HG03521 (cell line): ENCODE results near the gene HACD3.

Experiments
- ATAC-seq: cut with Tn5 transposase; IDR thresholded peaks from one replicate; pipeline ENCODE4 v1.9.1; 2021; ENCODE audit warnings: mild to moderate bottlenecking, moderate library complexity; ENCODE audit not compliant: unreplicated experiment

The HACD3 gene

DNA sequence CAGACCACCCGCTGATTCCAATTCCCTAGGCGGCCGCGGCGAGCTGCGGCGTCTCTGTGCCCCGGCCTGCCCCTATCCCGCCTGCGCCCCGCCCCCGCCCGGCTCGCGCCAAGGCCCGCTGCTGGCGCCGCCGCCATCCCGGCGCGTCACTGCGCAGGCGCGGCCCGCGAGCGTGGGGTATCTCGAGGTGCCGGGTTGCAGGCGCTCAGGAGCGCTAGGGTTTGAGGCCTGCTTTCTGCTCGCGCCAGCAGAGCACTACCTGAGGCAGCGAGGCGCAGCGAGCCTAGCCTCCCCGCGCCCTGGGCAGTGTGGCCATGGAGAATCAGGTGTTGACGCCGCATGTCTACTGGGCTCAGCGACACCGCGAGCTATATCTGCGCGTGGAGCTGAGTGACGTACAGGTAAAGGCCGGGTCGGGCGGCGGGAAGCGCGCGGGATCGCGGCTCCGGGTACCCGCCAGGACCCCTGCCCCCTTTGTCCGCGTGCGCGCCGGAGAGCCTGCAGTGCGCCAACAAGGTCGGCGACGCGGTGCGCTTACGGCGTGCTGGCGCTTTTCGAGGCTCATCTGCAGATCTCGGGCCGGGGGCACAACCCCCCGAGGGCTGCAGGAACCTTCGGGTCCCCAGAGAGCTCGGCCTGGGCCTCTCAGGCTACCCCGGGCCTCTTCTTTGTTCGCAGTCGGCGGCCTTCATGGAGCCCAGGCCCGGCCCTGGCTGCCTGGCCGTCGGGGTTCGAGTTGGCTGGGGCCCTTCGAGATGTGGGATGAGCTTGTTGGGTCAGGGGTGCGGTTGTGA, at the start of gene HACD3:
HACD3 (plus strand) TSS at position 146 of the 794 bp plus-strand sequence; CDS start at position 315, 169 bp downstream.
- peak; percentile 77 for ATAC-seq

DNA sequence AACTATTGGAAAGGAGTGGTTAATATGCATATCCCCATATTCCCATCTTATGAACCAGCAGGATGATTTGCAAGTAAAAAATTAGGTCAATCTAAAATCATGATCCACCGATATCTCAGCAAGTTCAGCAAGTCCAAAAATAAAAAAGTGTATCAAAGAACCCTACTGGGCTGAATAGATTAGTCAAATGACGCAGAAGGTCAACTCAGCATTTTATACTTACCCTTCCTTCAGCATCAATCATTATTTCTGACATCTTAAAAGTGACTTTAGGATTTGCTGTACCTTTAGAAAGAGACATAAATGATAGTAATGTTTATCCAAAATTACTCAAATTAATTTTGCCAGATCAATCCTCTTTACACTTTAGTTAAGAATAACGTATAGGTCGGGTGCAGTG, 45.4 kb upstream of the HACD3 start:
- no peak for ATAC-seq

GRCh38 chr15:65494076-65494475, 36.2 kb upstream of the HACD3 start:
- ATAC-seq: no peak

DNA sequence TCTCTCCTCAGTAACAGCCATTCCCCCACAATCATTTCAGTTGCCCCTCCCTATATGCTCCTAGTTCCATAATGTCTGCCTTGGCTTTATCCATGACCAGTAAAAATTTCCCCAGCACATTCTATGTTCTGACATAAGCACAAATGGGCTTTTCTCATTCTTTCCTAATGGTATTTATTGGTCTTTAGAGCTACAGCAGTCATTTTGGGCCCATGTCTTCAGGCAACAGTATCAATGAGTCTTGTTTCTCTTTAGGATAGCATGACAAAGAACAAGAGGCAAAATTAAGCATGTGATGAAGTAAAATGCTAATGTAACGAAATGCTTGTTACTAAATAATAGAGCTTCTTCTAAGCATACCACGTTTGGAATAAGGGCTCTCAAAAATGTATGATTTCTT, 20.9 kb upstream of the HACD3 start:
- ATAC-seq: no peak

DNA sequence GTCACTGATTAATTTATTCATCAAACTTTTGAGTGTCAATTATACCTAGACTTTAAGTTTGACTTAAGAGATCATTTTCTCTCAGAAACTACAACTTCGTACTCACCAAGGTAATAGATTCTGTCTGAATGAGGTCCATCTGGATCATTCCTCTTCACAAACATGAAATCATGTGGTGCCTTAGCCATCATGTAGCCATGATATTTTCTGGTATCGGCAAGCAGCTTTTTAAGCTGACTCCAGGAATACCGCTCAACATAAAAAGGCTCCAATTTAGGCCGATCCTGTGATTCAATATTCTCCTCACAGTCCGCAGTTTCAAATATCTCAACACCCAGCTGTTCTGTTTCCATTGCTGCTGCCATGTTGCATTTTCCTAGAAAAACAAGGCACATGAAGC, 18.1 kb upstream of the HACD3 start:
- ATAC-seq: no peak

DNA sequence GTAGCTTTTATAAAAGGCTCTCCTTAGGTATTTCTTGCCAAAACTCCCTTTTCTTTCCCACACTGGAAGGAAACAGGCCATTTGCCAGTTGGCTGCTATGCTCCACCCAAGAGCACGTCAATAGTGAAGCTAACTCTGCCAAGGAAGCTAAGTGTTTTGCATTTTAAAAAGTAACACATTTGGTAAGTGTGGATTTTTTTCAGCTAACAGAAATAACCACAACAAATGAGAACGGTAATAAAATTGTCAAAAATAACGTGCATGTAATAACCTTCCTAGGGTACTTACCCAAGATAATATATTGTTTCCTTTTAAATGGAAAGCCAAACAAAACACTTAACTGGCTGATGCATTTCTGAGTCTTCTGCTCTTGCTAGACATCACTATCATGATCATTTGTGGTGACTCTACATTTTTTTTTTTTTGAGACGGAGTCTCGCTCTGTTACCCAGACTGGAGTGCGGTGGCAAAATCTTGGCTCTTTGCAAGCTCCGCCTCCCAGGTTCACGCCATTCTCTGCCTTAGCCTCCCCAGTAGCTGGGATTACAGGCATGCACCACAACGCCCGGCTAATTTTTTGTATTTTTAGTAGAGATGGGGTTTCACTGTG, 17.4 kb upstream of the HACD3 start:
- no peak for ATAC-seq

GRCh38 chr15:65516997-65517865, 13.0 kb upstream of the HACD3 start, which contains the start of gene DPP8:
DPP8 (minus strand) TSS chr15:65517689; CDS start chr15:65512553, 5,136 bp downstream.
- peak; percentile 91 for ATAC-seq

DNA sequence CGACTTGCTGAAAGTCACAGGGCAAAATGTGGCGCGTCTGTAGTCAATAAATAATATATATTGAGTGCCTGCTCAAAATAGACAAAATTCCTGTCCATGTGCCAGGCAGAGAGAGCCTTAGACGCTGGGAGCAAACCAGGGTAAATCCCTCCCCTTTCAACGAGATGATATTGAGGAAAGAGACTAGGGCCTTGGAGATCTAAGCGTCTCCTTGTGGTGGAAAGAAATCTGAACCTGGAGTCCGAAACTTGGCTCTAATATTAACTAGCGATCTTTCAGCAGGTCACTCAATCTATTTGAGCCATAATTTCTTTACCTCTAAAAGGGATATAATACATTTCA, 12.4 kb upstream of the HACD3 start:
- no peak for ATAC-seq

DNA sequence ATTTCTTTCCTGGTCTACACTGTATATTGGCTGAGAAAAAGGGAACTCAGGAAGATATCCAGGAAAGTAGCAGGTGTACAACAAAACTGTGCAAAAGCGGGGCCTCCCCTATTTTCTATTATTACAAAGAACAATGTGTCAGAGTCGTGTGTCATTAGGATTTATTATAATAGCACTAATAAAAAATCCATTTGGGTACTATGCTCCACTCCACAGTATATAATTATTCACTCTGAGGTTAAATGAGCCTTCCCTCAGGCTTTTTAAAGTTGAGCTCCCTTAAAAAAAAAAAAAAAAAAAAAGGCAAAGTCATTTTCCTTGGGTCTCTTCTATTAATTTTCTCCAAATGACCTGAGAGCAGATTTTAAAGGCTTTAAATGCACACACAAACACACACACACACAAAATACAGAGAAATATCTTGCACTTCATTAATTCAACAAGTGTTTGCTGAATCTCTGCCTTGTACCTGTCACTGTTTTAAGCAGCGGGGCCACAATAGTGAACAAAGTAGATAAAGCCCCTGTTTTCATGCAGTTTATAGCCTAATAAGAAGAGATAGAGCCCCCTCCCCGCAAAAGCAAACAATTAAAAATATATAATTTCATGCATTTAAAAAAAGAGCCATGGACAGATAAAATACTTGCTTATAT, 11.5 kb upstream of the HACD3 start:
- no peak for ATAC-seq

- no peak for ATAC-seq
Observed at GRCh38 chr15:65521350-65521749, 8.9 kb upstream of the HACD3 start.

DNA sequence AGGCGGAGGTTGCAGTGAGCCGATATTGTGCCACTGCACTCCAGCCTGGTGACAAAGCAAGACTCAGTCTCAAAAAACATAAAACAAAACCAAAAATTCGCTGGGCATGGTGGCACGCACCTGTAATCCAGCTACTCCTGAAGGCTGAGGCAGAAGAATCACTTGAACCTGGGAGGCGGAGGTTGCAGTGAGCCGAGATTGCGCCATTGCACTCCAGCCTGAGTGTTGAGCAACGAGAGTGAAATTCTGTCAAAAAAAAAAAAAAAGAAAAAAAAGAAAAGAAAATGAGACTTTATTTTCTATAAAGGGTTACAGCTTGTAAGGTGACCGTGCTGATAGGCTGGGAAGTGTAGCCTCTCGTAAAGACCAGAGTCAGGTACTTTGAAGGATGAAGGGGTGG, 6.0 kb upstream of the HACD3 start:
- no peak for ATAC-seq

DNA sequence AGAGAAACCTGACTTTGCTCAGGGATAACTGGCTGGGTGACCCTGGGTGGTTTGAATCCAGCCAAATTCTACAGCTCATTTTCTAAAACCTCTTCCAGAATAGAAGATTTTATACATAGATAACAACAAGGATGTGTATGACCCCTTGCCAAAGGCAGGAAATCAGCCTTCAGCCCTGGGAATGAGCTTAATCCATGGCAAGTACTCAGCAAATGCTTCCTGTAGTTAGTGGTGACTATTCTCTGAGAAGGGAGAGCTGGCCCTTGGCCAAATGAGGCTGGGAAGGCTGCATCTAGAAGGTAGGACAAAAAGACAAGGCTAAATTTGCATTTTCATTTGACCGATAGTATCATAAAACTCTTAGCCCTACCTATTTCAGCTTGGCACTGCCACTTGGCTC, 4.6 kb upstream of the HACD3 start:
- no peak for ATAC-seq

DNA sequence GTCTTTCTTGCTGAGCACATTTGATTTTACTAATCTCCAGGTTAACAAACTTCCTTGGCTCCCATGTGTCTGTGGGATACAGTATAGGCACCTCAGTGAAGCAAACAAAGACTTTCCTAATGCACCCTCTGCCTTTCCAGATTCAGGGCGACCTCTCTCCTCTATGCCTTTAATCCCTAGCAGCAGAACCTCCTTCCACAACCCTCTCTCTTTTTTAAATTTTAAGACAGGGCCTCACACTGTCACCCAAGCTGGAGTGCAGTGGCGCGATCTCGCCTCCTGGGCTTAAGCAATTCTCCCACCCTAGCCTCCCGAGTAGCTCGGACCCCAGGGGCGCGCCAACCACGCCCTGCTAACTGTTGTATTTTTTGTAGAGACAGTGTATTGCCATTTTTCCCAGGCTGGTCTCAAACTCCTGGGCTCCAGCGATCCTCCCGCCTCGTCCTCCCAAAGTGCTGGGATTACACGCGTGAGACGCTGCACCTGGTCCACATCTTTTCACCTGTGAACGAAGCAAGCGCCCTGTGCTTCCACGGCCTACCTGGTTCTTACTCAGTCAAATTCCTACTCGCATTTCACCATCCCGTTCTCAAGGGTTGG, 1.7 kb upstream of the HACD3 start:
- ATAC-seq: no peak

DNA sequence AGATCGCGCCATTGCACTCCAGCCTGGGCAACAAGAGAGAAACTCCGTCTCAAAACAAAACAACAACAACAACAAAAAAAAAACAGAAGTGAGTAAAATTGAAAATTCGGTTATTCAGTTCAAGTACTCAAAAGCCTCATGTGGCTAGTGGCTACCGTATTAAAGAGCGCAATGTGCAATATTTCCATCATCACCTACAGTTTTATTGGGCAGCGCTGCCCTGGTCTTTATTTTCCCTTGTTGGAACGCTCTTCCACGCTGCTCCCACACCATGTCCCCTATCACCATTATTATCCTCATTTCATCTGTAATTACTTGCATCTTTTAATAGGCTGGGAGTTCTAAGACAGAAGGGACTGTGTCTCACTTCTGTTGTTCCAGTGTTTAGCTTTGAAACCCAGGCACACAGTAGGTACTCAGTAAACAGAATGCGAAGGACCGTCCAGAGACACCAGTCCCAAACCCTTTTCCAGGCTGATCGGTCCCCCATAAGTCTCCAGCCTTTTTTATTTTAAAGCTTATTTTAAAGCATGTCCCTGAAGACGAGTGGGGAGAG, 423 bp upstream of the HACD3 start:
- peak; percentile 2 for ATAC-seq

DNA sequence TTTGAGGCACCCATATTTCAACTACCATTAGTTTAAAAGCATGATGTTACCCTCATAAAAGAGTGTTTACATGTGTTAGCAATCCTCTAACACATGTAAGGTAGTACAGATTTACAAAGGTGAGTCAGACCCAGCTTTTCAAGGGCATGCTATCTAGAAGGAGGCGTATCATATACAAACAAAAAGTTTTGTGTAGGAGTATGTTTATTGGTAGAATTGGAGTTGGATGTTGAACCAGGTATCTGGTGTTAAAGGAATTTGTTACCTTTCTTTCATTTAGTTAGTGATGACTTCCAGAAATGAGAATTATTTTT, 2.4 kb downstream of the HACD3 start:
- no peak for ATAC-seq

- ATAC-seq: no peak
Observed at GRCh38 chr15:65533057-65533756, 2.9 kb downstream of the HACD3 start.

GRCh38 chr15:65535192-65535591, 4.9 kb downstream of the HACD3 start:
- ATAC-seq: no peak

GRCh38 chr15:65540314-65540713, 10.1 kb downstream of the HACD3 start:
- ATAC-seq: no peak

GRCh38 chr15:65541231-65541820, 11.1 kb downstream of the HACD3 start:
- no peak for ATAC-seq

DNA sequence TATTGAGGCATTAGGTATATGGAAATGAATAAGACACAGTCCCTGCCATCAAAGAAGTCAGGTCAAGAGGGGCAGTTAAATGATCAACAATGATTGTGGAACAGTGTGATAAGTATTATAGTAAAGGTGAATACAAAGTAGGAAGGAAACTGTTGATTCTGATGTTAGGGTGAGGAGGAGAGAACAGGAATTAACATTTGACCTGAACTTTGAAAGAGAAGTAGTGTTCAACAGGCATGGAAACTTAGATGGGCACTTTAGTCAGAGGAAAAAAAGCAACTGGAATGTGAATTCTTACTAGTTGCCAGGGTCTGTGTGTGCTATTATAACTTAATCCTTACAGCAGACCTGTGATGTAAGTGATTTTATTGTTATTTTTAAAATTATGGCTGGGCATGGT, 17.6 kb downstream of the HACD3 start:
- no peak for ATAC-seq
